Lower leg skin (tissue), 4 donors: ENCODE measurements around the gene CHID1. TPM values are rescaled to one million over a fixed set of nuclear protein-coding genes. Genes with fewer than 3 reads are reported as not detected.

Source experiments
- DNase-seq, 2 donors: peaks; one replicate each; pipeline ENCODE4 v3.0.0-alpha.2; 2019; ENCODE audit warnings: low spot score in 2 of 2
- H3K4me3 ChIP-seq: fragments of 200-600 bp; sonication (generic); 2 replicates; pipeline ENCODE4 v1.5.1; 2017; ENCODE audit warnings: mild to moderate bottlenecking, low read depth; ENCODE audit not compliant: poor library complexity, severe bottlenecking
- CTCF ChIP-seq, 3 donors: fragments of 450-650 bp; IDR thresholded peaks; one replicate each; pipeline ENCODE4 v1.5.1; 2016; ENCODE audit warnings: antibody characterized with exemption in 3 of 3, mild to moderate bottlenecking in 3 of 3, moderate library complexity in 2 of 3
- POLR2A ChIP-seq, 2 donors: fragments of 450-650 bp; IDR thresholded peaks; one replicate each; pipeline ENCODE4 v1.6.1; 2016 to 2017; ENCODE audit warnings: antibody characterized with exemption in 2 of 2, mild to moderate bottlenecking in 1 of 2, moderate library complexity in 1 of 2
- WGBS, 2 donors: methylation state at CpG; one replicate each; pipeline ENCODE4 v1.1.5; 2018; 5-methylcytosine and 5-hydroxymethylcytosine counted together
- intact Hi-C: fragments of 100-400 bp; cut with DNase I; formaldehyde crosslinking; loops from one replicate; pipeline ENCODE4 v1.15.0; 2023; ENCODE audit warnings: low total_unique reads
- total RNA-seq, 4 donors: library from RNA; depleted of rRNA; stranded (reverse); fragments of >200 nt; gene quantifications; one replicate each; pipeline ENCODE4 v1.1.0, GENCODE V29; 2016

CHID1 gene
- total RNA-seq, 4 donors from 2014 or later: 35.5 to 59.4 (median 50.7) TPM

- intact Hi-C loops: no loop called here
- WGBS, 2 donors: 75 to 81% methylated on average over 13 to 14 of the region's 14 CpGs
- TF ChIP-seq CTCF (IDR thresholded peaks at IDR 0.05): no peak
- TF ChIP-seq POLR2A (IDR thresholded peaks at IDR 0.05): no peak
- H3K4me3 ChIP-seq: no peak overlapping the region
- no peak for DNase-seq
Measured at GRCh38 chr11:882596-882995, 28.0 kb downstream of the CHID1 start.

- intact Hi-C loops: no loop called here
- WGBS, 2 donors: 92% methylated on average over 14 of the region's 14 CpGs
- no peak for TF ChIP-seq POLR2A (IDR thresholded peaks at IDR 0.05)
- TF ChIP-seq CTCF (IDR thresholded peaks at IDR 0.05): no peak
- DNase-seq: no peak
- no peak overlapping the region for H3K4me3 ChIP-seq
Measured at GRCh38 chr11:880447-880846, 30.2 kb downstream of the CHID1 start.

GRCh38 chr11:877565-877964 lies 33.0 kb downstream of the CHID1 start:
- TF ChIP-seq POLR2A (IDR thresholded peaks at IDR 0.05): no peak
- no peak for TF ChIP-seq CTCF (IDR thresholded peaks at IDR 0.05)
- 87 to 89% methylated on average over 11 of the region's 11 CpGs for WGBS, 2 donors
- intact Hi-C loops: no loop called here

GRCh38 chr11:876545-876944 lies 34.1 kb downstream of the CHID1 start:
- H3K4me3 ChIP-seq: no peak overlapping the region
- 34 to 50% methylated on average over 8 to 12 of the region's 12 CpGs for WGBS, 2 donors
- TF ChIP-seq POLR2A (IDR thresholded peaks at IDR 0.05): no peak
- TF ChIP-seq CTCF (IDR thresholded peaks at IDR 0.05): no peak
- intact Hi-C loops: no loop called here
- no peak for DNase-seq

More at GRCh38 chr11:877565-877964, 33.0 kb downstream of the CHID1 start:
- no peak for DNase-seq
- no peak overlapping the region for H3K4me3 ChIP-seq

- no peak overlapping the region for H3K4me3 ChIP-seq
- intact Hi-C loops: no loop called here
- TF ChIP-seq POLR2A (IDR thresholded peaks at IDR 0.05) (no peak), CTCF (IDR thresholded peaks at IDR 0.05) (no peak)
- DNase-seq: no peak
- WGBS, 2 donors: 86 to 87% methylated on average over 21 of the region's 21 CpGs
Measured at GRCh38 chr11:875769-876301, 34.8 kb downstream of the CHID1 start.

- no peak for DNase-seq
- WGBS, 2 donors: 89 to 93% methylated on average over 16 of the region's 16 CpGs
- no peak overlapping the region for H3K4me3 ChIP-seq
- no peak for TF ChIP-seq CTCF (IDR thresholded peaks at IDR 0.05)
- no peak for TF ChIP-seq POLR2A (IDR thresholded peaks at IDR 0.05)
- intact Hi-C loops: no loop called here
Measured at GRCh38 chr11:875203-875602, 35.4 kb downstream of the CHID1 start.
